NCI-H2107 treated with DMSO at 0.1 percent for 48 hours (cell line): ENCODE data around the gene GORASP2.

Experiments
- DNase-seq: peaks from one replicate; lab custom pipeline; 2025; ENCODE audit not compliant: unreplicated experiment; lab: John Stamatoyannopoulos, UW

Gene GORASP2

DNA sequence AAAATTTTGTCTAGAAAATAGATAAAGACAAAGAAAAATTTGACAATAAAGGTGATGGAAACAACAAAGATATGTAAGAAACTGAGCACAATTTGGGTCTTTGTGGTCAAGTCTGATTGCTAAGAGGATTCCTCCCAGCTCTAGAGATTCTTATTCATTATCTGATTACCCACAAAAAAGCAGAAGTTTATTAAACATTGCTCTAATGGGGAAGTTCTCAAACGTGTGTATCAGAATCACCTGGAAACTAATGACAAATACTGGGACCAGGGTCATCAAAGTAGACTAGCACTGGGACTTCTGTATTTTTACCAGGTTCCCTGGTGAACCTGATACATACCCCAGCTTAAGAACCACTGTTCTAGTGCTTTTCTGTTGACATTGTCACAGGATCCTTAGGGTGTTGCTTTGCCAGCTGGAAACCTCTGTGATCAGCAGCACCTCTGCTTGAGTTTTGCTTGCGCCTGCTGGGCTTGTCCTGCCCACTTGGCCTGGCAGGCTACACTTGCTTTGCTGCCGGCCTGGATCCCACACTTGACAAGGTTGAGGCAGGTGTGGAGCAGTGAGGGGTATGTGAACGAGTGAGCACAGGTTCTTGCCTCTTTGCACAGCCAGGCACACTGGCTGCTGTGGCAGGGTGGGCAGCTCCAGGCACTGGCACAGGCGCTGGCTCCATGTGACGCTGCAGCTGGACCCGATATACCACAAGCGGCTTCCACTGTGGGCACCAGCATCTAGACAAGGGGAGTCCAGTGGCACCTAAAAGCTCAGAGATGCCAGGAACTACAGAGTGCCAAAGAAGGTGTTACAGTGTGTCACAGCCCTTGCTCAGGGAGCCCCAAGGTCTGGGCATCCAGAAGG is 6.2 kb upstream of the GORASP2 start:
- no peak for DNase-seq

DNA sequence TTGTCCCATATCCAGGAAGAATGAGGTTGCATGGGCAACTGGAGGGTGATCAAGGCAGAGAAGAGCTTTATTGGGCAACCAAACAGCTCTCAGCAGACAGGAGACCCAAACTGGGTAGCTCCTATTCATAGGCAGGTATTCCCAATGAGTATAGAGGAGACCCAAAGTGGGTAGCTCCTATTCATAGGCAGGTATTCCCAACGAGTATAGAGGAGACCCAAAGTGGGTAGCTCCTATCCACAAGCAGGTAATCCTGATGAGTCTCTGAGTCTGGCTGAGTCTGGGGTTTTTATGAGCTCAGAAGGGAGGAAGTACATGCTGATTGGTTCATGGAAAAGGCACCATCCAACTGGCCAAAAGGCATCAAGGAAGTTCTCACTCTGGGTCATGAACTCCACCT is 5.3 kb upstream of the GORASP2 start:
- no peak for DNase-seq

DNA sequence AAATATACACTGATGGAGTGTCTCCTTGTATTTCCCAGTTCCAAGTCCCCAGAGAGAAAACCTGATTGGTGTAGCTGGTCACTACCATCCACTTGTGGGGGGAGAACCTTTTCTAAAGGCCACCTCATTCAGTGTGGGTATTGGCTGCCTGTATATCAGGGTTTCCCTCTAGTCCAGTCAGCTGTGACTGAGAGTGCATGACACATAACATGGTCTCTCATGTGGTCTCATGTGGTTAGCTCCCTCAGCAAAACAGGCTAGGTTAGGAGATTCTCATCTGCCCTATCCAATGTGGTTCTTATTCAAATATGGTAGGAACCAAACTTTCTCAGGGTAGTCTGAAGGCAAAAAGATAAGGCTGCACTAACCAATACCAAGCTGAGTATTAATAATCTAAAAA is 4.1 kb upstream of the GORASP2 start:
- no peak for DNase-seq

DNA sequence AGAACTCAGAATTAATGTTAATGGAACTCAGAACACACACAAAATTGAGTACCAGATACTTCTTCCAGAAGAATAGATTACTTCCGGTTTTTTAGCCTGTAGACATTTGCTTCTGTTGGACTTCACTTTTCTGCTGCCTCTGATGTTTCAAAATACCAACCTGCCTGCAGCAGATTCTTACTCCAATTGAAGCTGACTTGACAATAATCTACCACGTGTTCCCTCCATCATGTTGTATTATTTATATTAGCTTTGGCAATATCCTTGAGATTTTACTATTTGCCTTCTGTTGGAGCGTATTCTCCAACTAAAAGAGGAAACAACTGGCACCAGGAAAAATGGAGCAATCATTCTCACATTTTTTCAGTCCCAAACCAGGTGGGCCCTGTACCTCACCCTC is 3.1 kb upstream of the GORASP2 start:
- no peak for DNase-seq

DNA sequence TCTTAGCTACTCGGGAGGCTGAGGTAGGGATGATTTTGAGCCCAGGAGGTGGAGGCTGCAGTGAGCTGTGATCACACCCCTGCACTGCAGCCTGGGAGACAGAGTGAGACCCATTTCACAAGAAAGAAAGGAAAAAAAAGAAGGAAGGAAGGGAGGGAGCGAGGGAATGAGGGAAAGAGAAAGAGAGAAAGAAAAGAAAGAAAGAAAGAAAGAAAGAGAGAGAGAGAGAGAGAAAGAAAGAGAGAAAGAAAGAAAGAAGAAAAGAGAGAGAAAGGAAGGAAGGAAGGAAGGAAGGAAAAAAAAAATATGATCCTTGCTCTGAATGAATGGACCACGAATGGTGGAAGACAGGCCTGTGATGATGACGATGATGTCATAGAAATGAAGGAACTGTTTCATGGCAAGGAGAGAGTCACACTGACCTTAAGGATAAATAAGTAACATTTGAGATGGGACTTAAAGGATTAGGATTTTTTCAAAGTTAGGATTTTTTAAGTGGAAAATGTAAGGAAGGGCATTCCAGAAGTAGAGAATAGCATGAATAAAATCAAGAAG is 2.2 kb upstream of the GORASP2 start:
- DNase-seq, result no peak

DNA sequence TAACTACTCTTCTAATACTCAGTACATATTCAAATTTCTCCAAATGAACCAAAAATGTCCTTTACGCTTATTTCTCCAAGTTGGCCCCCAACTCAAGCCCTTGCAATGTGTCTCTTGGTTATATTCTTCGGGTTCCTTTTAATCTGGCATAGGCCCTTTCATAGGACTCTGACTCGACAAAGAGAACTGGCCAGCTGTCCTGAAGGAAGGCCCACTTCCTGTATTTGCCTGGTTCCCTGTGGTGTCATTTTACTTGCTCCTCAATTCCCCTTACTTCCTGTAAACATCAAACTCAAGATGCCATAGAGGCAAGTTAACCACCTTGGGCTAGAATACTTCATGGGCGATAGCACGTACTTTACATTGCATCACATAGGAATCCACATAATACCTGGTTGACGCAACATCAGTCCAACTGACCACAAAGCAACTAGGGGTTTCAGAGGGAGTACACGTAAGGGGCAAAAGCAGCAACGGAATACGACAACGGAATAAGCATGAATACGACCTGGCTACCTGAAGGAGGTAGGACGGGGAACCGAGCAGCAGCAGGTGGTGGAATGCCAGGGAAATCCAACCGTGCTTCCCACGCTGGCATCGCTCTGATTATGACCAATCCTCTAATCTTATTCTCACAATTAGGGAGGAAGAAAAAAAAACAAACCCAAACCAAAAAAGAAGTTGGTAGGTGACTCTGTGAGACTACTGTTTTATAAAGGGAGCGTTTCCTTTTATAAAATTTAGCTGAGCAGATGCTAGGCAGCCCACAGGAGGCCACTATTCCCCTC is 823 bp upstream of the GORASP2 start:
- DNase-seq, result no peak

DNA sequence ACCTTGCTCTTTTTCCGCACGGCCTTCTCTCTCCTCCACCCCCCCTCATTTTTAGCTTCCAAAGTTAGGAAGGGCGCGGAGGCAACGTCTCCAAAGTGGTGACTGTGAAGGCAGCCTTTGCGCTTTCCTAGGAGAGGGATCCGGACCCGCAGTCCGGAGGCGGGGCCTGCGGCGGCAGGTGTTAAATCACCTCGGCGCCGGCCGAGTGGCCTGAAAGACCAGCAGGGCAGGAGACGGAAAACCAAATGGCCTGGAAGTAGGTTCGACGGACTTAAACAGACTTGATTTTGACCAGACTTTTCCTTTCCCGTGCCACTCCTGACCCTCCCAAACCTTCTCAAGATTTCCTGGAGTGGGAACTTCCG is 615 bp downstream of the GORASP2 start:
- no peak for DNase-seq

DNA sequence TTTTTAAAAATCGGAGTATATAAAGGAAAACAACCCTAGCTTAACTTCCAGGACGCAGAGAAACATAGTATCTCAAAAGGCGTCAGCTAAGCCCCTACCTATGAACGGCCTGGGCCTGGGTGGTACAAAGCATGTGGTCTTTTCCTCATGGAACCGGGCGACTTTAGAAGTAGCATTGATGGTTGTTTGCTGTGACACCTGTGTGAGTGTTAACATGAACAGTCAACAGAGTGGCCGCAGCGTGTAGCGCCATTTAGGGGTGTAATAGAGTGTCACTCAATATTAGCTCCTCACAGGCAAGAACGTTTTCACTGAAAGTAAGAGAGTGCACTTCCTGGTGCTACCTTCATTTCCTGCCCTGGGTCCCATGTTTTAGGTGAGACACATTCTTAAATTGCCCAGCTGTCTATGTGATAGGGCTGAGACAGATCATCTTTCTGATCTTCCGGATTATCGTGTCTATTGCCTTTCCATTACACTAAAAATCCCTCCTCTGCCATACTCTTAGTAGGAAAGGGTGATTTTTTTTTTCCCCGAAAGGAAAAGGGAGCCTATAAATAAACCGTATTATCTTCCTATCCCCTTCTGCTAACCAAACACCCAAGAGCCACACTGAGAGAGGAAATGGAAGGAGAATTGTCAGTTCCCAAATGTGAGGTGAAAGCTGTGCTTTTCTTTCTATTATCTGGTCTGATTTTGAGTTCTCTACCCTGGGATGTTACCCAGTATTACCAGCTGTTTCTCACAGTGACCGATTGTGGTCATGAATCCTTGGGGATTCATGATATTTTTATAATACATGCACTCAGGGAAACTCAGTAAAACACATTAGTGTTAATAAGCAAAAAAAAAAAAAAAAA is 1.3 kb downstream of the GORASP2 start:
- peak; percentile 55 for DNase-seq

DNA sequence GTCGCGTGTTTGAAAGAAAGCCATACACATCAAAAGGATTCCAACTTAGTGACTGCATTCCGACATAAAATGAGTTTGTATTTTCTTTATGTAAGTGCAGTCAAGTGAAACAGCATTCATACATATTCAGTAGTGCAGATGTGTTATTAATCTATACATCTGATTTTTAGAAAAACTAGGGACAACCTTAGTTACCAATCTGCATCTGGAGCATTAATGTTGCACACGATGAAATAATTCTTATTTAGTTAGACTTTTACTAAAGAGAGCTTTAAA is 1.9 kb downstream of the GORASP2 start:
- no peak for DNase-seq

DNA sequence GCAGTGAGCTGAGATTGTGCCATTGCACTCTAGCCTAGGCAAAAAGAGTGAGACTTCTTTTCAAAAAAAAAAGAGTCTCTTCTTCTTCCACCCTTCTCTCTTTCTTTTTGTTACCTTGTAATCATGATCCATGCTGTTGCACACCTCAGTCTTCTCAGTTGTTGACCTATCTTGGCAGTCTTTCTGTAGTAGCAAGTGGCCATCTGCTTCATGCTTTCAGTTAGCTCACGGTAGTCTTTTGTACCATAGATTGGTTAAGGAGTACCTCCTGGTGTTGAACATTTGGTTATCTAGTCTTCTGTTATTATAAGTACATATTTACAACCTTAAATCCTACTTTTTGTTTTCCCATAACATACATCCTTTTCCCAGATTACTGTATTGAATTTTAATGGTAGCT is 3.1 kb downstream of the GORASP2 start:
- no peak for DNase-seq

DNA sequence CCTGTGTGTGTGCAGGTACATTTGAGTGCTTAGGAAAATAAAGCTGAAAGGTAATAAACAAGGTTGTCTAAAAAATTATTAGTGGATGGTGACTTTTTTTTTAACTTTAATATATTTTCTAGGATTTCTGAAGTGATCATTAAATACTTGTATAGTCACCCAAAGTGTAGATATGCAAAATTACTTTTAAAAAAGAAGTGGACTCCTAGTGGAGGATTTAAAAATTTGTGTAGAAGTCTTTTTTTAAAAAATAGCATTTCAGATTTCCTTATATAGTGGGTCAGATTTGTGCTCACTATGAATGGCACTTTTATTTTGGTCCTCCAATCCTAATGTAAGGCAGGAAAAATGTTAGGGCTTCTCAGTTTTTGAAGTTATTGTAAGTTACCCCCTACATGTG is 3.9 kb downstream of the GORASP2 start:
- no peak for DNase-seq

DNA sequence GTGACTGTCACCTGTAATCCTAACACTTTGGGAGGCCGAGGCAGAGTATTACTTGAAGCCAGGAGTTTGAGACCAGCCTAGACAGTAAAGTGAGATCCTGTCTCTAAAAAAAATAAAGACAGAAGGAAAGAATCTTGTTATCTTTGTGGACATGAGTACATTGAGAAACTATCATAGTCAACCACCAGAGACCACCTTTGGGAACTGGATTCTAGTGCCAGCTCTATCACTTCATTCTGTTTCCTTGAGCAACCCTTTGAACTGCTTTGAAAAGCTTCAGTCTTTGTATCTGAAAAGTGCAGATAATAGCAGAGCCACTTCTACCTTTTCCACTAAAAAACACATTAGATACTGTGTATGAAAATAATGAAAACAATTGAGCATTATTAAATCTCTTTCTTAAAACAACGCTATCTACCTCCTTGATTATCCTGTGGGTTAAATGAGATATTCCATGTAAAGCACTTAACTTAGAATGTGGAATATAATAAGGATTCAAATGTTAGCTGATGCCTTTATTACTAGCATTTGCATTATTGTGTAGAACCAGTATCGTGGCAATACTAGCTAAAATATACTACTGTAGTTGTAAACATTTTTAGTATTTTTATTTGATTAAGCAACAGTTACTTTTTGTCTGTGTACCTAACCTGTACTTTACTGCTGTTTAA is 8.8 kb downstream of the GORASP2 start:
- no peak for DNase-seq

DNA sequence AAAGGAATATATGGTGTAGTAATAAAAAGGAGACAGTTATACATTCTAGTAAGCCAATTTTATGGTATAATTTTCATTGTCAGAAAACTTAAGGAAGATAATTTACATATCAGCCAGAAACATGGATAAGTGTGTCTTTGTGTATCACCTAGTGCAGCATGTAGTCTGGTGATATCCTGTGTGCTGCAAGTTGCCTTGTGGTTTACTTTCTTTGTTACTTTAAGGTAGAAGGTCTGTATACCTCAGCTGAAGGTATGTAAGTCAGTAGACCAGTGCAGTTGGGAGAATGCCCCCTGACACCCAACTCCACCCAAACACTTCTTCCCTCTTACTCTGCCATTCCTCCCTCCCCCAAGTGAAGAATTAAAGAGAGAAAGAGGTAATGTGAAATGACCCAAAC is 11.0 kb downstream of the GORASP2 start:
- no peak for DNase-seq

DNA sequence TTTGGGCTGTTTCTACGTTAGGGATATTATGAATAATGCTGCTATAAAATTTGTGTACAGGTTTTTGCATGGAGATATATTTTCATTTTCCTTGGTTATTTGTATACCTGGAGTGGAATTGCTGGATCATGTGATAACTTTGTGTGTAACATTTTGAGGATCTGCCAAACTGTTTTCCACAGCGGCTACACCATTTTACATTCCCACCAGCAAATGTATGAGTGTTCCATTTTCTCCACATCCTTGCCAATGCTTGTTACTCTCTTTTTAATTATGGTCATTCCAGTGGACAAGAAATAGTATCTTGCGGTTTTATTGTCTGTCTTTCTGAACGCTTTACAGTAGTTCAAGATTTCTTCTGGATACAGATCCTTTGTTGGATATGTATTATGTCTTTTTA is 13.6 kb downstream of the GORASP2 start:
- DNase-seq, result no peak

DNA sequence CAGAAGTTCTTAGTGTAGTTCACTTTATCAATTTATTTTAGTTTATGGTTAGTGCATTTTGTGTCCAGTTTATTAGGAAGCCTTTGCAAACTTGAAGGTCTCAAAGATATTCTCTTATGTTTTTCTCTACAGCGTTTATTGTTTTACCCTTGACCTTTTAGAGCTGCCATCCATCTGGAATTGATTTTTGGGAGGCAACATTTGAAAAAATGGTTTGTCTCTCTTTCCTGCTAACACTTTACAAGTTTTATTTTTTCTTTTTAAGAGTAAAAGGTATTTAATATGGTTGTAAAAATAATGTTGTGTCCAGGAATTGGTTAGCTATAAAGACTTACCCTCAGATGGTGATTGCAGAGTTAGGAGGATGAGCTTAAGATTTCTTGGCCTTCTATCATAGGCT is 14.0 kb downstream of the GORASP2 start:
- DNase-seq, result no peak

DNA sequence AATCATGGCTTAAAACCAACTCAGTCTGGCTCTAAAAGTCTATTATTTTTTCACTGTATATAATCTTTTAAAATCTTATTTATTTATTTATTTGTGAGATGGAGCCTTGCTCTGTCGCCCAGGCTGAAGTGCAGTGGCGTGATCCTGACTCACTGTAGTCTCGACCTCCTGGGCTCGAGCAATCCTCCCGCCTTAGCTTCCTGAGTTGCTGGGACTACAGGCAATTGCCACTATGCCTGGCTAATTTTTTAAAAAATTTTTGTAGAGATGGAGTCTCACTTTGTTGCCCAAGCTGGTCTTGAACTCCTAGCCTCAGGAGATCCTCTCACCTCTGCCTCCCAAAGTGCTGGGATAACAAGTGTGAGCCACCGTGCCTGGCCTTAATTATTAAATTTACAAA is 14.5 kb downstream of the GORASP2 start:
- no peak for DNase-seq

DNA sequence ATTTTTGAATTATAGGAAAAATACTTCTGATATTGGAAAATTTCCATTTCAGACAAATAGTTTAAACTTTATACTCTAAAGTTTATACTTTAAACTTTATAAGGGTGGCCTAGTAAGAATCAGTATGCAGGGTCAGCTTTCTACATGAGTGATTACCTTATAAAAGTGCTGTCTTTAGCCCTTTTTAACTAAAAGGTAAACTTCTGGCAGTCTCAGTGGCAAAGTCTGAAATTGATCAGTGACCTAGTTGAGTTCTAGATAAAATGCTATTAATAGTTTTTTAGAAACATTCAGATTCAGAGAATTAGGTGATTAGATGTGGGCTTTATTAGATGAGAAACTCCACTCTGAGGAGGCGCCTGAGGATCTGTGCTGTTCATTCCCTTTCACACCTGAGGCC is 15.5 kb downstream of the GORASP2 start:
- DNase-seq, result no peak

DNA sequence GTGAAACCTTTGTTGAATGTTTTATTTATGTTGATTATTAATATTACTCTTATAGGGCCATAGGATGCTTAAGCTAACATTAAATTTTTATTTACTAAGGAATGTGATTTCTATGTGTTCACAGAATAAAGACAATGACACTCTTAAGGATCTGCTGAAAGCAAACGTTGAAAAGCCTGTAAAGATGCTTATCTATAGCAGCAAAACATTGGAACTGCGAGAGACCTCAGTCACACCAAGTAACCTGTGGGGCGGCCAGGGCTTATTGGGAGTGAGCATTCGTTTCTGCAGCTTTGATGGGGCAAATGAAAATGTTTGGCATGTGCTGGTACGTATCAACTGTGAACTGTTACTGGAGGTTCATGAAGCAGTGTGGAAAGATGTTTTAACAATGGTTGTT is 20.4 kb downstream of the GORASP2 start:
- no peak for DNase-seq

DNA sequence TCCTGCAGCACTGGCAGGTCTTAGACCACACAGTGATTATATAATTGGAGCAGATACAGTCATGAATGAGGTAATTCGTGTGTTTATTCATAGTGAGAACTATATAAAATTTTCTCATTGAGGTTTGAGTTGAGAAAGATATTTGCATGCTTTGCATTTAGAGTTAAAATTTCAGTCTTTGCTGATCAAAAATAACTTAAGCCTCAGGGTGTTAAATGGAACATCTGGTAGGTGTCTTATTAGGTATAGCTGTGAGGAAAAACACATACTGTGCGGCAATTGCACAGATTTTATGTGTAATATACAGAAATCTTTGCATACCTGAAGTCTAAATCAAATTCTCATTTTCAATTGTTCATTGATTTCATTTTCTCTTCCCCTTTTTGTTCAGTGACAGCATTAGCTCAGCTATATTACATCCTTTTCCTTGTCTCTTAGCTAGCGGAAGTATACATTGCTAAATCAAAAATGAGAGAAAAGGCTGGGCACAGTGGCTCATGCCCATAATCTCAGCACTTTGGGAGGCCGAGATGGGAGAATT is 21.2 kb downstream of the GORASP2 start:
- no peak for DNase-seq

DNA sequence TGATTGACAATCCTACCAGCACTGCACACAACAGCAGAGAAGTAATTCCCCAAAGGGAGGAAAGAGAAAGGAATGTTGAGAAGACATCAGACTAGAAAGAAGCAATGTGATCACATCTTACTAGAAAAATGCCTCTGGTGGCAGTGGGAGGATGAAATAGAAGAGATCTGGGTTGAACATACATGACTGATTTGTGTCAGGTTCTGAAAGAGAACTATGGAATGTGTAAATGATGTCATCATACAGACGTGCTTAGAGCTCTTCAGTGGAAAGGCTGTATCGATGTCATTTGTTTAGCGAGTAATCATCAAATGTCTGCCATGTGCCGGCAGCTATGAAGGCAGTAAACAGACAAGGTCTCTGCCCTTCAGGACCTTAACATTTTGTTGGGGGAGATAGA is 24.9 kb downstream of the GORASP2 start:
- DNase-seq, result no peak

DNA sequence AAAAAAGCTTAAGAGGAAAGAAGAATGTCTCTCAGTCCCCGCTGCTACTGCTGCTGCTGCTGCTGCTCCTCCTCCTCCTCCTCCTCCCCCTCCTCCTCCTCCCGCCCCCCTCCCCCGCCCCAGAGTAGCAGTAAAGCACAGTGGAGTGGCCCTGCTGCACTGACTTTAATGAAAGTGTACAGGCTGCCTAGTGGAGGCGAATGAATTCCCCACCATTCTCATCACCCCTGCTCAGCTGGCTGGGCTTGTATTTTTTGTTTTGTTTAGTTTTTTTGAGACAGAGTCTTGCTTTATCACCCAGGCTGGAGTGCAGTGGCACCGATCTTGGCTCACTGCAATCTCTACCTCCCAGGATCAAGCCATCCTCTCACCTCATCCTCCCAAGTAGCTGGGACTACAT is 34.3 kb downstream of the GORASP2 start:
- DNase-seq, result no peak
